Upper lobe of right lung (tissue), 1 donor: ENCODE results near the gene DPYSL3. TPM values are rescaled to one million over a fixed set of nuclear protein-coding genes. Genes with fewer than 3 reads are reported as not detected.

Source experiments
- ATAC-seq: fragments of 200-7000 bp; cut with Tn5 transposase; one replicate; pipeline ENCODE4 v1.9.1; 2020; ENCODE audit warnings: mild to moderate bottlenecking, moderate library complexity
- DNase-seq: peaks from one replicate; pipeline ENCODE4 v3.0.0-alpha.2; 2020
- H3K27ac ChIP-seq: fragments of 200-600 bp; one replicate; pipeline ENCODE4 v1.8.0; 2022
- H3K27me3 ChIP-seq: fragments of 200-600 bp; one replicate; pipeline ENCODE4 v1.8.0; 2022; ENCODE audit warnings: mild to moderate bottlenecking
- H3K36me3 ChIP-seq: fragments of 200-600 bp; one replicate; pipeline ENCODE4 v1.8.0; 2022
- H3K4me1 ChIP-seq: fragments of 200-600 bp; one replicate; pipeline ENCODE4 v1.8.0; 2022
- H3K4me3 ChIP-seq: fragments of 200-600 bp; one replicate; pipeline ENCODE4 v1.8.0; 2022; ENCODE audit warnings: mild to moderate bottlenecking
- H3K9me3 ChIP-seq: fragments of 200-600 bp; one replicate; pipeline ENCODE4 v1.8.0; 2022
- intact Hi-C: fragments of 100-400 bp; cut with DNase I; formaldehyde crosslinking; loops from one replicate; pipeline ENCODE4 v1.11.0; 2022
- total RNA-seq: library from RNA; stranded (reverse); fragmentation: NEBNext Ultra II Directional; extraction: Animal tissue kit (Norgen Biotek cat#: 25700); gene quantifications from one replicate; pipeline ENCODE4 v1.2.1, GENCODE V29; 2021
- TF ChIP-seq, protein P1 (sequence below): fragments of 200-600 bp; IDR thresholded peaks from one replicate; pipeline ENCODE4 v1.8.0; 2022; ENCODE audit warnings: antibody characterized with exemption
- donor health status: DM: no; HTN: yes; CAD: no; lungs with severe emphysema.

Gene DPYSL3
- total RNA-seq, 1 donor from 2014 or later, result 52.8 TPM

DNA sequence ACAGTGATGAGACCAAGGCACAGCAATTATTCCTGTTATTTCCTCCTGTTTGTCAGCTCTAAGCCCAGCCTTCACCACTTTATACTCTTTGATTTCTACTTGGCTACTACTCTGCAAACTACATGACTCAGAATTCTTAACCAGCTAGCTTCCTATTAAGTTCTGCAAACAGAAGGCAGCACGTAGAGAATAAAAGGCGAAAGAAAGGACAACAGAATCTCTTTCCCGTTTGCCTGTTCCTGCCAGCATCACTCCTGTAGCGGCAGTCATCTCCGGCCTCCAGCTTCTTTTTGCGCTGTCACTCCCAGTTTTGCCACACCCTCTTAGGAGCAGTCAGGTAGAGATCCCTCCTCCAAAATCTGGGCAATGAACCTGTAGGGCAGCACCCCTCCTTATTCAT lies 29.9 kb downstream of the DPYSL3 start:
- TF ChIP-seq, protein P1, sequence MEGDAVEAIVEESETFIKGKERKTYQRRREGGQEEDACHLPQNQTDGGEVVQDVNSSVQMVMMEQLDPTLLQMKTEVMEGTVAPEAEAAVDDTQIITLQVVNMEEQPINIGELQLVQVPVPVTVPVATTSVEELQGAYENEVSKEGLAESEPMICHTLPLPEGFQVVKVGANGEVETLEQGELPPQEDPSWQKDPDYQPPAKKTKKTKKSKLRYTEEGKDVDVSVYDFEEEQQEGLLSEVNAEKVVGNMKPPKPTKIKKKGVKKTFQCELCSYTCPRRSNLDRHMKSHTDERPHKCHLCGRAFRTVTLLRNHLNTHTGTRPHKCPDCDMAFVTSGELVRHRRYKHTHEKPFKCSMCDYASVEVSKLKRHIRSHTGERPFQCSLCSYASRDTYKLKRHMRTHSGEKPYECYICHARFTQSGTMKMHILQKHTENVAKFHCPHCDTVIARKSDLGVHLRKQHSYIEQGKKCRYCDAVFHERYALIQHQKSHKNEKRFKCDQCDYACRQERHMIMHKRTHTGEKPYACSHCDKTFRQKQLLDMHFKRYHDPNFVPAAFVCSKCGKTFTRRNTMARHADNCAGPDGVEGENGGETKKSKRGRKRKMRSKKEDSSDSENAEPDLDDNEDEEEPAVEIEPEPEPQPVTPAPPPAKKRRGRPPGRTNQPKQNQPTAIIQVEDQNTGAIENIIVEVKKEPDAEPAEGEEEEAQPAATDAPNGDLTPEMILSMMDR, result no peak
- Histone ChIP-seq H3K36me3 (no peaks in the 10 kb centered on the region), H3K4me3 (no peak overlapping the region), H3K9me3 (no peaks in the 10 kb centered on the region), H3K4me1 (peaks cover 31% of the 10 kb centered on the region), H3K27me3 (no peaks in the 10 kb centered on the region), H3K27ac (no peak overlapping the region)
- intact Hi-C loops, result no loop called here
- DNase-seq (no peak), ATAC-seq (no peak)

DNA sequence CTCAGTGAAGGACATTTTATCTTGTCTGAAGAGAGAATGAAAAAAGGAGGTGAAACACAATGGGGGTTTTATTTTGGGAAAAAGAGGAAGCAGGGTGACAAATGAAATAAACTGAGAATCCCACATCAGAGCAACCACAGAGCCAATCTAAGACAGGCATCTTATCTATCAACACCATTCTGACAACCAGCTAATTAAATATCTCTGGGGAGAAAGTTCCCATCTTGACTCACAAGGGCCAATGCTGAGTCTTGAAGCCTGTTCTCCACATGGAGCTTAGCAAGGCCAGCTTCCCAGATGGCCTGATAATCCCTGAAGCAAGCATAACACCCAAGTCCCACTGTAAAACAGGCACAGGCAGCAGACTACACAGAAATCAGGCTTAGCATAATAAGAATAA lies 30.4 kb downstream of the DPYSL3 start:
- Histone ChIP-seq H3K36me3 (no peaks in the 10 kb centered on the region), H3K9me3 (no peaks in the 10 kb centered on the region), H3K27ac (no peak overlapping the region), H3K4me1 (peaks cover 26% of the 10 kb centered on the region), H3K4me3 (no peak overlapping the region), H3K27me3 (no peaks in the 10 kb centered on the region)
- intact Hi-C loops, result no loop called here
- ATAC-seq (no peak), DNase-seq (no peak)
- TF ChIP-seq, protein P1, result no peak

DNA sequence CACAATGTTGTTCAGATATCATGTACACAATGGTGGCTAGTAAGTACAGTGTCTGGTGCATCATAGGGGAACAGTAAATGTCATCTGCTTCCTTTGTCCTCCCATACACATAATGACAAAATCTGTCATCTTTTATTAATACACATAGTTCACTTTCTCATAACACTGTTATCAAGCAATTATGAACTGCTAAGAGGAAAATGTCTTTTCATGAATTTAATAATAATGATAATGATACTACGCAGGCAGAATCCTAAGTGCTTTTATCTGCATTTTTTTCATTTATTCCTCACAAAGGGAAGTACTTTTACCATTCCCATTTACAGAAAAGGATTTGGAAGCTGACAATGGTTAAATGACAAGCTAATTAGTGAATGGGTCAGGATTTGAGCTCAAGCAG lies 35.7 kb downstream of the DPYSL3 start:
- Histone ChIP-seq H3K36me3 (no peaks in the 10 kb centered on the region), H3K4me1 (no peaks in the 10 kb centered on the region), H3K9me3 (no peaks in the 10 kb centered on the region), H3K4me3 (no peak overlapping the region), H3K27me3 (no peaks in the 10 kb centered on the region), H3K27ac (no peak overlapping the region)
- DNase-seq, result no peak
- no peak for ATAC-seq
- intact Hi-C loops, result no loop called here
- TF ChIP-seq, protein P1, result no peak

DNA sequence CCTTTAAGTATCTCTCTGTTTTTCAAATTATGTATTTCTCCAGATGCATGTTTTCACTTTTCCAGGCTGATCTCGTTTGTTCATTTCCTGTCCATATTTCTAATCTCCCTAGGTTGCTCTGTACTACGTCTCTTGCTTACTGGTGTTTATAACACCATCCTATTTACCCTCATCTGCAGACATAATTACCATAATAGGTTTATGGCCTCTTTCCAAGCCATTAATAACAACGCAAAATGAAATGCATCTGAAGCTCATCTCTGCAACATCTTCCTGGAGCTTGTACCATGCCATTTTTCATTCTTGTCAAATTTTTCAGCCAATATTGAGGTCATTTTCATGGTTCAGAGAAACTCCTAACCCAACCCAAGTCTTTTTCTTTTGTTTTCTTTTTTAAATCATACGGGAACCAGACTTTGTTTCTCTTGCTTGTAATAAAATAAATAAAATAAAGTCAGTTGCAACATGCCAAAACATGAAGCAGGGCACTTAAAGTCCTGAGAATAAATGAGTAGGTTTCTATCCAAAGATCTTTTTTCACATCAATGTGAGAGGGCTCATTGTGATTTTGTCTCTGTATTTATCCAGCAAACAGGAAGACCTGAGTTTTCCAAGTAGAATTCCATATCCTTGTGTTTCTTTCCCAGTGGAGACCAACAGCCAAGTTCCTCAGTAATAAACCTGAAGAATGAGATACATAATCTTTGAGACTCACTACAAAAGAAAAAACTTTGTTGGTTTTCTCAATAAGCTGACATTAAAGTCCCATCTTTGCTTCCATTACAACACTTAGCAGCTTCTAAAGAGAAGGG lies 37.0 kb downstream of the DPYSL3 start:
- Histone ChIP-seq H3K36me3 (no peaks in the 10 kb centered on the region), H3K27ac (no peak overlapping the region), H3K4me1 (no peaks in the 10 kb centered on the region), H3K9me3 (no peaks in the 10 kb centered on the region), H3K27me3 (no peaks in the 10 kb centered on the region), H3K4me3 (no peak overlapping the region)
- TF ChIP-seq, protein P1, result no peak
- ATAC-seq (no peak), DNase-seq (no peak)
- intact Hi-C loops, result no loop called here

DNA sequence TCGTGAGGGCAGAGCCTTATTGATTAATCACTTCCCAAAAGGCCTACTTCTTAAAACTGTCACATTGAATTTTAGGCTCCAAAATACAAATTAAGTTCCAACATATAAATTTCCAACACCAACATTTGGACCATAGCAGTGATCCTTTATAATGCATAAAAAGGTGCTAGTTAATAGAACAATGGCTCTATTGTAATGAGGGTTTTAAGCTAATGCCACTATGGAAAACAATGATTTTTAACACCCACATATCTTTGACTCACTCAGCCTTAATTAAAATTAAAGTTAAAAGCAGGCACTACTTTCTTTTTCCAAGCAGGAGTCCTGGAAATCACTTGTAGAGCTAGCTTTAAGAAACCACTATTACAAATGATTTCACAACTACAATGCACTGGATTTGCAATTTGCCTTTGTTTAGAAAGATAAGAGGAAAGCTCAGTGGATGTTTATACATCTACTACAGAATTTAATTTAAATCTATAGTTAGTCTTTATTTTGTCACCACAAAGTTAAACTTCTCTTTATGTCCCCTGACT lies 41.8 kb downstream of the DPYSL3 start:
- no peaks in the 10 kb centered on the region for H3K27me3 ChIP-seq
- no peak for DNase-seq
- no peak overlapping the region for H3K4me3 ChIP-seq
- H3K27ac ChIP-seq, result no peak overlapping the region
- ATAC-seq, result no peak
- H3K9me3 ChIP-seq, result no peaks in the 10 kb centered on the region
- no peaks in the 10 kb centered on the region for H3K36me3 ChIP-seq
- TF ChIP-seq, protein P1, result no peak
- intact Hi-C loops, result loop anchor here (5.0 kb wide), 1 partner anchor 89 kb away; no protein-coding TSS in a partner anchor
- H3K4me1 ChIP-seq, result no peaks in the 10 kb centered on the region
